Peyer's patch (tissue), 4 donors: ENCODE results near the gene BHLHE40. TPM values are rescaled to one million over a fixed set of nuclear protein-coding genes. Genes with fewer than 3 reads are reported as not detected.
A peak's percentile ranks its signal among the peaks of the same experiment; 100 is the strongest.

Source experiments
- DNase-seq, 3 donors: peaks; one replicate each; pipeline ENCODE4 v3.0.0-alpha.2; 2017 to 2019
- H3K27ac ChIP-seq, 4 donors: fragments of 200-600 bp; sonication (generic); one replicate each; pipeline ENCODE4 v1.5.1; 2016 to 2019
- H3K27me3 ChIP-seq, 2 donors: fragments of 200-600 bp; sonication (generic); one replicate each; pipeline ENCODE4 v1.5.1; 2019
- H3K36me3 ChIP-seq, 3 donors: fragments of 200-600 bp; sonication (generic); one replicate each; pipeline ENCODE4 v1.5.1; 2016 to 2019
- H3K4me1 ChIP-seq, 4 donors: fragments of 200-600 bp; sonication (generic); one replicate each; pipeline ENCODE4 v1.5.1; 2016 to 2019
- H3K4me3 ChIP-seq, 4 donors: fragments of 200-600 bp; sonication (generic); 1 replicate in 3 of 4; 2 replicates in 1 of 4; pipeline ENCODE4 v1.5.1; 2016 to 2019; ENCODE audit warnings: mild to moderate bottlenecking in 1 of 4
- H3K9me3 ChIP-seq, 4 donors: fragments of 200-600 bp; sonication (generic); one replicate each; pipeline ENCODE4 v1.5.1; 2016 to 2019; ENCODE audit warnings: mild to moderate bottlenecking in 1 of 4
- POLR2A ChIP-seq, 2 donors: fragments of 450-650 bp; IDR thresholded peaks; one replicate each; pipeline ENCODE4 v1.5.1; 2017; ENCODE audit warnings: antibody characterized with exemption in 2 of 2, mild to moderate bottlenecking in 2 of 2, moderate library complexity in 2 of 2
- total RNA-seq, 4 donors: library from RNA; depleted of rRNA; stranded (reverse); fragments of >200 nt; gene quantifications; one replicate each; pipeline ENCODE4 v1.1.0, GENCODE V29; 2016
- TF ChIP-seq, protein P1 (sequence below), 6 experiments: fragments of 450-650 bp in 4 of 6; fragments of 200-600 bp in 2 of 6; sonication (generic) in 1 of 6; IDR thresholded peaks; one replicate each; pipeline ENCODE4 v1.5.1; 2017 to 2019; ENCODE audit warnings: antibody characterized with exemption in 6 of 6, mild to moderate bottlenecking in 3 of 6, moderate library complexity in 1 of 6

Gene BHLHE40
- total RNA-seq, 4 donors from 2014 or later, result 20.3 to 78.4 (median 44.3) TPM

DNA sequence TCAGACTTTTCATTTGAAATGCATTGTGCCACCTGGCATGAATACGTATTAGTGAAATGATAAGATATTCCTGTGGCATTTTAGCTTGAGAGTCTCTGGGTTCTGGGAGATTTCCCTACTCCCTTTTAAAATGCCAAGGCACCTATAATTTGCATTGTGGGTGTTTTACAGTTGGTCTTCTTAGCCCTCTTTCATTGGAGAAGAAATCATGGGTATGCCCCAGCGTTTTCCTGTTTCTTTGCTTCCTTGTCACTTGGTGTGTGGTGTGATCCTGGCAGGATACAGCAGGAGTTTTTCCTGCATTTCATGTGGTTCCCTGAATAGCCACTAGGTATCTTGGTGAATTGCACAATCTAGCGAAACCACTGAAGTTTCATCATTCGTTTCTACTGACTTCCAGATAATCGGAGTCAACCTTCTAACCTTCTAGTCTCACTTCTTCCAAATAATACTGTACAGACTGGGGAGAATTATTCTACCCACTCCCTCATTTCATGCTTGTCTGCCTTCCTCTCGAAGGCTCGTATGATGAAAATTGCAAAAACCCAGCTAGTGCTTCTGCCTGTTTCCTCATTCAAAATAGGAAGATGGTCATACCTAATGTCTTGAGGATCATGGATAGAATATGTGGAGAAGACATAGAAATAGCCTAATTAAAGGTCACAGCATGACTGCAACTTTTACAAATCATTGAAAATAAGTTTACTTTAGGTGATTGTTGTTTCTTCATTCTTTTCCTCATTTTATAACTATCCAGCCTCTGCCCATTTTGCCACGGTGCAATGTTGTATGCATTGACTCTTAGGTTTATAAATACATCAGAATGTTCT lies 2.6 kb downstream of the BHLHE40 start:
- H3K4me1 ChIP-seq, result peaks cover 0 to 53% (median 12%) of the 10 kb centered on the region in 4 donors
- peak overlapping the region; percentile 13 to 97 (median 84) for H3K4me3 ChIP-seq
- no peak for DNase-seq
- TF ChIP-seq POLR2A (IDR thresholded peaks at IDR 0.05), result peak in 1 of 2 donors; percentile 5
- TF ChIP-seq, protein P1, sequence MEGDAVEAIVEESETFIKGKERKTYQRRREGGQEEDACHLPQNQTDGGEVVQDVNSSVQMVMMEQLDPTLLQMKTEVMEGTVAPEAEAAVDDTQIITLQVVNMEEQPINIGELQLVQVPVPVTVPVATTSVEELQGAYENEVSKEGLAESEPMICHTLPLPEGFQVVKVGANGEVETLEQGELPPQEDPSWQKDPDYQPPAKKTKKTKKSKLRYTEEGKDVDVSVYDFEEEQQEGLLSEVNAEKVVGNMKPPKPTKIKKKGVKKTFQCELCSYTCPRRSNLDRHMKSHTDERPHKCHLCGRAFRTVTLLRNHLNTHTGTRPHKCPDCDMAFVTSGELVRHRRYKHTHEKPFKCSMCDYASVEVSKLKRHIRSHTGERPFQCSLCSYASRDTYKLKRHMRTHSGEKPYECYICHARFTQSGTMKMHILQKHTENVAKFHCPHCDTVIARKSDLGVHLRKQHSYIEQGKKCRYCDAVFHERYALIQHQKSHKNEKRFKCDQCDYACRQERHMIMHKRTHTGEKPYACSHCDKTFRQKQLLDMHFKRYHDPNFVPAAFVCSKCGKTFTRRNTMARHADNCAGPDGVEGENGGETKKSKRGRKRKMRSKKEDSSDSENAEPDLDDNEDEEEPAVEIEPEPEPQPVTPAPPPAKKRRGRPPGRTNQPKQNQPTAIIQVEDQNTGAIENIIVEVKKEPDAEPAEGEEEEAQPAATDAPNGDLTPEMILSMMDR (IDR thresholded peaks at IDR 0.05), result peak in 5 of 6 experiments; percentile 30 to 80 (median 68)
- H3K9me3 ChIP-seq, result no peaks in the 10 kb centered on the region
- H3K36me3 ChIP-seq, result peaks cover 0 to 10% (median 0%) of the 10 kb centered on the region in 3 donors
- no peaks in the 10 kb centered on the region for H3K27me3 ChIP-seq
- peak overlapping the region; percentile 83 to 100 (median 96) for H3K27ac ChIP-seq

DNA sequence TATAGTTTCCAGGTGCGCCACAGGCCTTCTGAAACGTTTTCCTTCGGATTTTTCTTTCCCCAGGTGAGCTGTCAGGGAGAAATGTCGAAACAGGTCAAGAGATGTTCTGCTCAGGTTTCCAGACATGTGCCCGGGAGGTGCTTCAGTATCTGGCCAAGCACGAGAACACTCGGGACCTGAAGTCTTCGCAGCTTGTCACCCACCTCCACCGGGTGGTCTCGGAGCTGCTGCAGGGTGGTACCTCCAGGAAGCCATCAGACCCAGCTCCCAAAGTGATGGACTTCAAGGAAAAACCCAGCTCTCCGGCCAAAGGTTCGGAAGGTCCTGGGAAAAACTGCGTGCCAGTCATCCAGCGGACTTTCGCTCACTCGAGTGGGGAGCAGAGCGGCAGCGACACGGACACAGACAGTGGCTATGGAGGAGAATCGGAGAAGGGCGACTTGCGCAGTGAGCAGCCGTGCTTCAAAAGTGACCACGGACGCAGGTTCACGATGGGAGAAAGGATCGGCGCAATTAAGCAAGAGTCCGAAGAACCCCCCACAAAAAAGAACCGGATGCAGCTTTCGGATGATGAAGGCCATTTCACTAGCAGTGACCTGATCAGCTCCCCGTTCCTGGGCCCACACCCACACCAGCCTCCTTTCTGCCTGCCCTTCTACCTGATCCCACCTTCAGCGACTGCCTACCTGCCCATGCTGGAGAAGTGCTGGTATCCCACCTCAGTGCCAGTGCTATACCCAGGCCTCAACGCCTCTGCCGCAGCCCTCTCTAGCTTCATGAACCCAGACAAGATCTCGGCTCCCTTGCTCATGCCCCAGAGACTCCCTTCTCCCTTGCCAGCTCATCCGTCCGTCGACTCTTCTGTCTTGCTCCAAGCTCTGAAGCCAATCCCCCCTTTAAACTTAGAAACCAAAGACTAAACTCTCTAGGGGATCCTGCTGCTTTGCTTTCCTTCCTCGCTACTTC lies 3.8 kb downstream of the BHLHE40 start:
- peaks cover 0 to 10% (median 0%) of the 10 kb centered on the region in 3 donors for H3K36me3 ChIP-seq
- H3K4me1 ChIP-seq, result peaks cover 0 to 47% (median 11%) of the 10 kb centered on the region in 4 donors
- DNase-seq, result no peak
- H3K27ac ChIP-seq, result peak overlapping the region; percentile 80 to 100 (median 96)
- no peaks in the 10 kb centered on the region for H3K9me3 ChIP-seq
- no peaks in the 10 kb centered on the region for H3K27me3 ChIP-seq
- peak overlapping the region; percentile 11 to 97 (median 60) for H3K4me3 ChIP-seq
- TF ChIP-seq POLR2A (IDR thresholded peaks at IDR 0.05), result no peak
- TF ChIP-seq, protein P1 (IDR thresholded peaks at IDR 0.05), result no peak

DNA sequence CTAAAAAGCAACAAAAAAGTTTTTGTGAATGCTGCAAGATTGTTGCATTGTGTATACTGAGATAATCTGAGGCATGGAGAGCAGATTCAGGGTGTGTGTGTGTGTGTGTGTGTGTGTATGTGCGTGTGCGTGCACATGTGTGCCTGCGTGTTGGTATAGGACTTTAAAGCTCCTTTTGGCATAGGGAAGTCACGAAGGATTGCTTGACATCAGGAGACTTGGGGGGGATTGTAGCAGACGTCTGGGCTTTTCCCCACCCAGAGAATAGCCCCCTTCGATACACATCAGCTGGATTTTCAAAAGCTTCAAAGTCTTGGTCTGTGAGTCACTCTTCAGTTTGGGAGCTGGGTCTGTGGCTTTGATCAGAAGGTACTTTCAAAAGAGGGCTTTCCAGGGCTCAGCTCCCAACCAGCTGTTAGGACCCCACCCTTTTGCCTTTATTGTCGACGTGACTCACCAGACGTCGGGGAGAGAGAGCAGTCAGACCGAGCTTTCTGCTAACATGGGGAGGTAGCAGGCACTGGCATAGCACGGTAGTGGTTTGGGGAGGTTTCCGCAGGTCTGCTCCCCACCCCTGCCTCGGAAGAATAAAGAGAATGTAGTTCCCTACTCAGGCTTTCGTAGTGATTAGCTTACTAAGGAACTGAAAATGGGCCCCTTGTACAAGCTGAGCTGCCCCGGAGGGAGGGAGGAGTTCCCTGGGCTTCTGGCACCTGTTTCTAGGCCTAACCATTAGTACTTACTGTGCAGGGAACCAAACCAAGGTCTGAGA lies 4.7 kb downstream of the BHLHE40 start:
- Histone ChIP-seq H3K9me3 (no peaks in the 10 kb centered on the region), H3K27me3 (no peaks in the 10 kb centered on the region), H3K36me3 (peaks cover 0 to 10% (median 0%) of the 10 kb centered on the region in 3 donors), H3K27ac (peak overlapping the region; percentile 80 to 100 (median 96)), H3K4me1 (peaks cover 0 to 53% (median 11%) of the 10 kb centered on the region in 4 donors), H3K4me3 (peak overlapping the region; percentile 11 to 97 (median 60))
- TF ChIP-seq, protein P1 (IDR thresholded peaks at IDR 0.05), result no peak
- TF ChIP-seq POLR2A (IDR thresholded peaks at IDR 0.05), result peak; percentile 14 to 57
- DNase-seq, result peak; percentile 71 to 87 (median 75)

DNA sequence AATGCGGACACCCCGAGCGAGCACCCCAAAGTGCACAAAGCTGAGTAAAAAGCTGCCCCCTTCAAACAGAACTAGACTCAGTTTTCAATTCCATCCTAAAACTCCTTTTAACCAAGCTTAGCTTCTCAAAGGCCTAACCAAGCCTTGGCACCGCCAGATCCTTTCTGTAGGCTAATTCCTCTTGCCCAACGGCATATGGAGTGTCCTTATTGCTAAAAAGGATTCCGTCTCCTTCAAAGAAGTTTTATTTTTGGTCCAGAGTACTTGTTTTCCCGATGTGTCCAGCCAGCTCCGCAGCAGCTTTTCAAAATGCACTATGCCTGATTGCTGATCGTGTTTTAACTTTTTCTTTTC lies 5.3 kb downstream of the BHLHE40 start:
- DNase-seq, result no peak
- Histone ChIP-seq H3K36me3 (peaks cover 0 to 10% (median 0%) of the 10 kb centered on the region in 3 donors), H3K27me3 (no peaks in the 10 kb centered on the region), H3K9me3 (no peaks in the 10 kb centered on the region), H3K4me3 (peak overlapping the region in 3 of 4 donors; percentile 27 to 97 (median 93)), H3K27ac (peak overlapping the region; percentile 80 to 100 (median 96)), H3K4me1 (peaks cover 0 to 53% (median 11%) of the 10 kb centered on the region in 4 donors)
- TF ChIP-seq, protein P1 (IDR thresholded peaks at IDR 0.05), result no peak
- TF ChIP-seq POLR2A (IDR thresholded peaks at IDR 0.05), result no peak
